ENCODE results near the gene JRKL.
A peak's percentile ranks its signal among the peaks of the same experiment; 100 is the strongest.

JRKL gene

GRCh38 chr11:96389720-96390487, at the start of gene JRKL, which contains the start of gene CCDC82:
Gene JRKL, plus strand, starts transcription at chr11:96390013. Its CDS starts 637 bp downstream, at chr11:96390650.
Gene CCDC82, minus strand, starts transcription at chr11:96389912. Its CDS starts 5,165 bp downstream, at chr11:96384747.
- DNase-seq: peak; percentile 81 to 95

GRCh38 chr11:96340555-96340885, 49.3 kb upstream of the JRKL start:
- no peak for DNase-seq

GRCh38 chr11:96341211-96342013, 48.4 kb upstream of the JRKL start:
- peak in 1 of 2 donors; percentile 56 for DNase-seq

GRCh38 chr11:96342014-96342960, 47.5 kb upstream of the JRKL start:
- peak in 1 of 2 donors; percentile 17 for DNase-seq

- DNase-seq: peak; percentile 58 to 81
These were observed 46.7 kb upstream of the JRKL start, which contains the start of gene MAML2 for GRCh38 chr11:96342961-96343711. Gene MAML2, minus strand, starts transcription at chr11:96343195. Its CDS starts 1,300 bp downstream, at chr11:96341895.

- DNase-seq: no peak
These were observed 33.0 kb upstream of the JRKL start for GRCh38 chr11:96356848-96357247.

GRCh38 chr11:96357794-96358193, 32.0 kb upstream of the JRKL start:
- DNase-seq: peak in 1 of 2 donors; percentile 28

- DNase-seq: no peak
These were observed 31.5 kb upstream of the JRKL start for GRCh38 chr11:96358321-96358720.

GRCh38 chr11:96361778-96362177, 28.0 kb upstream of the JRKL start:
- DNase-seq: no peak

- no peak for DNase-seq
These were observed 24.3 kb upstream of the JRKL start for GRCh38 chr11:96365493-96365892.

GRCh38 chr11:96366024-96366423, 23.8 kb upstream of the JRKL start:
- DNase-seq: no peak

GRCh38 chr11:96367342-96367741, 22.5 kb upstream of the JRKL start:
- DNase-seq: no peak

GRCh38 chr11:96373826-96374225, 16.0 kb upstream of the JRKL start:
- peak in 1 of 2 donors; percentile 1 for DNase-seq

- no peak for DNase-seq
These were observed 13.0 kb upstream of the JRKL start for GRCh38 chr11:96376796-96377195.

- DNase-seq: no peak
These were observed 5.7 kb upstream of the JRKL start for GRCh38 chr11:96384156-96384555.

GRCh38 chr11:96385187-96385586, 4.6 kb upstream of the JRKL start:
- DNase-seq: no peak

GRCh38 chr11:96388891-96389719, 708 bp upstream of the JRKL start:
- peak in 1 of 2 donors; percentile 49 for DNase-seq

- peak in 1 of 2 donors; percentile 37 for DNase-seq
These were observed 627 bp downstream of the JRKL start for GRCh38 chr11:96390488-96390792.

GRCh38 chr11:96391698-96392307, 2.0 kb downstream of the JRKL start:
- no peak for DNase-seq

GRCh38 chr11:96393753-96394348, 4.0 kb downstream of the JRKL start:
- DNase-seq: peak in 1 of 2 donors; percentile 11
